OCI-LY7 (cell line): Measurements from ENCODE around the gene BRDT.

Experiments
- EZH2phosphoT487 ChIP-seq: fragments of 200-600 bp; sonication (generic); IDR thresholded peaks from 2 replicates; pipeline ENCODE4 v1.6.1; 2018; ENCODE audit warnings: low read depth, borderline replicate concordance, mild to moderate bottlenecking, mixed run types, antibody characterized with exemption, low read length, moderate library complexity, mixed read lengths
- TF ChIP-seq, protein P1 (sequence below): fragments of 200-600 bp; sonication (generic); conservative IDR thresholded peaks from 2 replicates; pipeline ENCODE4 v1.5.1; 2014; ENCODE audit warnings: mild to moderate bottlenecking, antibody characterized with exemption, low read length, moderate library complexity, mixed read lengths

DNA sequence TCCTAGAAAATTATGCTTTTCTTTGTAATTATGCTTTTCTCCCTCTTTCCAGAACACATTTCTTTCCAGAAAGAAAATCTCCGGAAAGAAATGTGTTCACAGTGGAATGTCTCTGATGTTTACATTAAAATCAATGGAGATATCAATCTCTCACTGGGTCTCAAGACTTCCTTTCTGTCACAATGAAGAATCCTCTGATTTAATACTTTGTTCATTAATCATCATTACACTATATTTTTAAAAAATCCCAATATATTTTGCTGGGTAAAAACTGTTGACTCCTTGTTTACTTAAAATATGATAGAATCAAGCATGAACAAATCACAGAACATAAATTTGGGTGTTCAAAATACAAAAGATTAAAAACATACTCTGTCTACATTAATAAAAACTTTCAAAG is 36.9 kb upstream of the BRDT start:
- TF ChIP-seq, protein P1, sequence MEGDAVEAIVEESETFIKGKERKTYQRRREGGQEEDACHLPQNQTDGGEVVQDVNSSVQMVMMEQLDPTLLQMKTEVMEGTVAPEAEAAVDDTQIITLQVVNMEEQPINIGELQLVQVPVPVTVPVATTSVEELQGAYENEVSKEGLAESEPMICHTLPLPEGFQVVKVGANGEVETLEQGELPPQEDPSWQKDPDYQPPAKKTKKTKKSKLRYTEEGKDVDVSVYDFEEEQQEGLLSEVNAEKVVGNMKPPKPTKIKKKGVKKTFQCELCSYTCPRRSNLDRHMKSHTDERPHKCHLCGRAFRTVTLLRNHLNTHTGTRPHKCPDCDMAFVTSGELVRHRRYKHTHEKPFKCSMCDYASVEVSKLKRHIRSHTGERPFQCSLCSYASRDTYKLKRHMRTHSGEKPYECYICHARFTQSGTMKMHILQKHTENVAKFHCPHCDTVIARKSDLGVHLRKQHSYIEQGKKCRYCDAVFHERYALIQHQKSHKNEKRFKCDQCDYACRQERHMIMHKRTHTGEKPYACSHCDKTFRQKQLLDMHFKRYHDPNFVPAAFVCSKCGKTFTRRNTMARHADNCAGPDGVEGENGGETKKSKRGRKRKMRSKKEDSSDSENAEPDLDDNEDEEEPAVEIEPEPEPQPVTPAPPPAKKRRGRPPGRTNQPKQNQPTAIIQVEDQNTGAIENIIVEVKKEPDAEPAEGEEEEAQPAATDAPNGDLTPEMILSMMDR, result no peak
- TF ChIP-seq EZH2phosphoT487, result no peak
